Fibroblast of pulmonary artery (primary cell): ENCODE results near the gene SIGLEC1.

Experiments
- DNase-seq: peaks from one replicate; pipeline ENCODE4 v3.0.0-alpha.2; 2010; ENCODE audit warnings: low read depth
- H3K4me3 ChIP-seq: replicated peaks from 2 replicates; pipeline ENCODE4 v1.5.1; 2011; ENCODE audit warnings: low read depth, mild to moderate bottlenecking, control low read depth, low read length, moderate library complexity
- CTCF ChIP-seq: IDR thresholded peaks from 2 replicates; pipeline ENCODE4 v1.5.1; 2011; ENCODE audit warnings: mild to moderate bottlenecking, control low read depth, low read length, inconsistent platforms; ENCODE audit errors: missing control alignments

The SIGLEC1 gene

GRCh38 chr20:3689978-3690377, 22.4 kb downstream of the SIGLEC1 start:
- DNase-seq, result no peak
- TF ChIP-seq CTCF, result no peak
- H3K4me3 ChIP-seq, result no peak overlapping the region

GRCh38 chr20:3687655-3688054, 24.7 kb downstream of the SIGLEC1 start:
- no peak for TF ChIP-seq CTCF

DNA sequence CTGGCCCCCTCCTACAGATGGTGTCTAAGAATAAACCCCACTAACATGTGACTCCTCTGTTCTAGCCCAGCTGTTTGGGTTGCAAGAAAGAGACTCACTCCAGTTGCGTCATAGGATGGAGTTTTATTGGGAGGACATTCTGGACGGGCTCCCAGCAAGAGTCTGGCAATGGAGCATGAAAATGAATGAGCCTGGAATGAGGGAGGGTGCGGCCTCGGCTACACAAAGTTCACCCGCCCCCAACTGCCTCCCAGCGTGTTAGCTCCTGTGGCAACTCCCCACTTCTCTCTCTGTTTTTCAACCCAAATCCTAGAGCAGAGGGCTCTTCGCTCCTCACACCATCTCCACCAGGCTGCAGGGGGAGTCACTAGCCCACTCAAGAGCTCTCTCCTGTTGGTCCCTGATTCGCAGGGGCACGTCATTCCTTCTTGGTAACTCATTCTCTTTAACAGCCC, 25.5 kb downstream of the SIGLEC1 start:
- DNase-seq, result peak; percentile 94
- TF ChIP-seq CTCF, result no peak
- H3K4me3 ChIP-seq, result no peak overlapping the region

More at GRCh38 chr20:3687655-3688054, 24.7 kb downstream of the SIGLEC1 start:
- no peak overlapping the region for H3K4me3 ChIP-seq
- DNase-seq, result peak; percentile 75

DNA sequence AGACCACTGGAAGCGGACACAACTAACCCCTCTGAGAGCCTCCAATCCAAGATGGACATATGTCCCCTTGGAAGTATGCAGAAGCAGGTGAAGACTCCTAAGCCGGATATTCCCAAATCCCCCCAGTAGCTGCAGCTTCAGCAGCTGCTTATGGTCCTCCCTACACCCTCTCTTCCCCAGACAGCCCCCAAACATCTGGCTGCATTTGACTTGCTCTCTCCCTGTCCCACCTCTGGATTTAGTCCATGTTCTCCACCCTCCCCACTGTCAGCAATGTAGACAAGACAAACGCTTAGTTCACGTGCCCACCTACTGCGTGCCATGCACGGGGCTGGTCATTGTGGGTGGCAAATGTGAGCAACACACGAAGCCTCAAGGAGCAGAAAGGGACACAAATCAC, 26.0 kb downstream of the SIGLEC1 start:
- TF ChIP-seq CTCF, result no peak
- DNase-seq, result no peak
- no peak overlapping the region for H3K4me3 ChIP-seq

GRCh38 chr20:3685341-3685740, 27.1 kb downstream of the SIGLEC1 start:
- TF ChIP-seq CTCF, result no peak
- no peak overlapping the region for H3K4me3 ChIP-seq
- no peak for DNase-seq

GRCh38 chr20:3681931-3682781, 30.2 kb downstream of the SIGLEC1 start, which contains the start of gene ADAM33:
Gene ADAM33 (minus strand): TSS chr20:3682010. CDS start chr20:3682004, 6 bp downstream.
- H3K4me3 ChIP-seq, result peak within 1 kb of the TSS; percentile 51
- no peak for DNase-seq
- no peak for TF ChIP-seq CTCF
